PC-3 (cell line): Measurements from ENCODE around the gene SUSD2. TPM values are rescaled to one million over a fixed set of nuclear protein-coding genes. Genes with fewer than 3 reads are reported as not detected.

ENCODE experiments used
- ATAC-seq: fragments of 200-7000 bp; cut with Tn5 transposase; 2 replicates; pipeline ENCODE4 v1.9.1; 2020; ENCODE audit warnings: mild to moderate bottlenecking, moderate library complexity
- BruUV-seq: library from RNA; stranded (reverse); fragments of 400-500 nt; replicated peaks from 2 replicates; lab custom pipeline; 2021; lab: Mats Ljungman, UMichigan
- CTCF ChIA-PET: fragments of 300-600 bp; sonication (Branson Sonifier 250); formaldehyde crosslinking; loops from one replicate; lab custom pipeline; 2022; ENCODE audit warnings: antibody characterized with exemption; lab: Charles Lee
- POLR2A ChIA-PET: fragments of 300-600 bp; sonication (Branson Sonifier 250); formaldehyde crosslinking; loops from one replicate; lab custom pipeline; 2022; ENCODE audit warnings: antibody characterized with exemption; ENCODE audit not compliant: unreplicated experiment; lab: Charles Lee
- DNase-seq: peaks from one replicate; pipeline ENCODE4 v3.0.0-alpha.2; 2015
- H2AFZ ChIP-seq: fragments of 300-600 bp; sonication (generic); 2 replicates; pipeline ENCODE4 v1.6.0; 2016; ENCODE audit warnings: antibody characterized with exemption, low read length
- H3F3A ChIP-seq: fragments of 300-600 bp; sonication (generic); one replicate; pipeline ENCODE4 v1.6.0; 2017; ENCODE audit warnings: antibody characterized with exemption, low read length, control low read depth, mild to moderate bottlenecking; ENCODE audit not compliant: unreplicated experiment
- H3K27ac ChIP-seq: fragments of 300-600 bp; sonication (generic); 2 replicates; pipeline ENCODE4 v1.5.1; 2016; ENCODE audit warnings: mild to moderate bottlenecking, low read length
- H3K27me3 ChIP-seq: fragments of 300-600 bp; sonication (generic); 2 replicates; pipeline ENCODE4 v1.6.1; 2016; ENCODE audit warnings: low read length, mixed read lengths
- H3K36me3 ChIP-seq: fragments of 300-600 bp; sonication (generic); 2 replicates; pipeline ENCODE4 v1.6.1; 2016; ENCODE audit warnings: low read depth, mixed run types, low read length, mixed read lengths
- H3K4me1 ChIP-seq: fragments of 300-600 bp; sonication (generic); 2 replicates; pipeline ENCODE4 v1.5.1; 2016; ENCODE audit warnings: low read length; ENCODE audit not compliant: insufficient read depth
- H3K4me2 ChIP-seq: fragments of 300-600 bp; sonication (generic); 2 replicates; pipeline ENCODE4 v1.6.0; 2016; ENCODE audit warnings: low read length
- H3K4me3 ChIP-seq: fragments of 300-600 bp; sonication (generic); 2 replicates; pipeline ENCODE4 v1.5.1; 2016; ENCODE audit warnings: mild to moderate bottlenecking, low read length, mixed read lengths
- H3K79me2 ChIP-seq: fragments of 300-600 bp; sonication (generic); 2 replicates; pipeline ENCODE4 v1.6.1; 2017; ENCODE audit warnings: low read length, mixed read lengths
- H3K9ac ChIP-seq: fragments of 300-600 bp; sonication (generic); 2 replicates; pipeline ENCODE4 v1.6.0; 2016; ENCODE audit warnings: mild to moderate bottlenecking, low read length
- H3K9me2 ChIP-seq: fragments of 300-600 bp; sonication (generic); replicated peaks from 2 replicates; pipeline ENCODE4 v1.6.1; 2016; ENCODE audit warnings: mixed run types, low read length, mixed read lengths
- H3K9me3 ChIP-seq: fragments of 300-600 bp; sonication (generic); 2 replicates; pipeline ENCODE4 v1.6.1; 2016; ENCODE audit warnings: low read length, mixed read lengths
- H4K20me1 ChIP-seq: fragments of 300-600 bp; sonication (generic); 2 replicates; pipeline ENCODE4 v1.6.1; 2016; ENCODE audit warnings: low read length, mixed read lengths
- CTCF ChIP-seq: fragments of 300-600 bp; sonication (generic); conservative IDR thresholded peaks from 2 replicates; pipeline ENCODE4 v1.5.1; 2017; ENCODE audit warnings: antibody characterized with exemption, low read depth, mild to moderate bottlenecking, low read length
- EZH2 ChIP-seq: fragments of 300-600 bp; sonication (generic); IDR thresholded peaks from one replicate; pipeline ENCODE4 v1.6.1; 2017; ENCODE audit warnings: antibody characterized with exemption, mild to moderate bottlenecking, low read length; ENCODE audit not compliant: unreplicated experiment
- EZH2phosphoT487 ChIP-seq: fragments of 300-600 bp; sonication (generic); IDR thresholded peaks from 2 replicates; pipeline ENCODE4 v1.6.1; 2018; ENCODE audit warnings: mild to moderate bottlenecking, antibody characterized with exemption, low read length, borderline replicate concordance
- intact Hi-C: fragments of 100-400 bp; cut with micrococcal nuclease; formaldehyde crosslinking; loops from 2 replicates; pipeline ENCODE4 v1.9.0; 2023
- total RNA-seq: library from RNA; depleted of rRNA; stranded (reverse); fragments of >200 nt; gene quantifications from 2 replicates; pipeline ENCODE4 v1.2.3, GENCODE V29; 2014

SUSD2 gene
- total RNA-seq, 1 experiment from 2014 or later: 1.3 TPM

GRCh38 chr22:24188705-24189248 lies 7.5 kb downstream of the SUSD2 start:
- POLR2A ChIA-PET: no interaction called here
- H3K4me2 ChIP-seq: 0 out of 2 replicates have a peak overlapping the region, but pooled peaks have one; percentile 60
- H3K27me3 ChIP-seq: no peaks in the 10 kb centered on the region
- no peaks in the 10 kb centered on the region for H4K20me1 ChIP-seq
- CTCF ChIA-PET: interaction anchor here (0.6 kb wide), 2 partner anchors 59 to 336 kb away, joined by 6 to 10 read pairs; no protein-coding TSS in a partner anchor
- no peaks in the 10 kb centered on the region for H3K9me2 ChIP-seq
- ATAC-seq: no peak; the same call in 1 of the 2 replicates
- no peak overlapping the region for H3K9ac ChIP-seq
- intact Hi-C loops: loop anchor here (2.0 kb wide), 1 partner anchor 58 kb away; no protein-coding TSS in a partner anchor
- peaks cover 9% of the 10 kb centered on the region for H3K4me1 ChIP-seq
- H3K36me3 ChIP-seq: no peaks in the 10 kb centered on the region
- H3K4me3 ChIP-seq: no peak overlapping the region
- H3K9me3 ChIP-seq: no peaks in the 10 kb centered on the region
- no peaks in the 10 kb centered on the region for H3F3A ChIP-seq
- no peak overlapping the region for H3K27ac ChIP-seq
- no peaks in the 10 kb centered on the region for H3K79me2 ChIP-seq
- TF ChIP-seq CTCF (no peak), EZH2phosphoT487 (no peak)
- 0 out of 2 replicates have a peak overlapping the region, but pooled peaks have one; percentile 81 for H2AFZ ChIP-seq
- no TSS peak for BruUV-seq
- DNase-seq: no peak

GRCh38 chr22:24189249-24190158 lies 8.2 kb downstream of the SUSD2 start:
- Histone ChIP-seq H3K9me2 (no peaks in the 10 kb centered on the region), H3K79me2 (no peaks in the 10 kb centered on the region), H3K27ac (no peak overlapping the region), H3F3A (no peaks in the 10 kb centered on the region), H2AFZ (peak overlapping the region; percentile 81), H3K4me2 (peak overlapping the region; percentile 60), H4K20me1 (no peaks in the 10 kb centered on the region), H3K4me1 (peaks cover 9% of the 10 kb centered on the region), H3K9ac (0 out of 2 replicates have a peak overlapping the region, but pooled peaks have one; percentile 20), H3K4me3 (no peak overlapping the region), H3K27me3 (no peaks in the 10 kb centered on the region), H3K9me3 (no peaks in the 10 kb centered on the region), H3K36me3 (no peaks in the 10 kb centered on the region)
- BruUV-seq: no TSS peak
- ChIA-PET POLR2A (no interaction called here), CTCF (interaction anchor here (0.6 to 1.3 kb wide), 3 partner anchors 11 to 58 kb away, joined by 4 to 9 read pairs (median 6); no protein-coding TSS in a partner anchor)
- ATAC-seq (peak; percentile 91), DNase-seq (peak; percentile 69)
- TF ChIP-seq EZH2phosphoT487: no peak
- peak; percentile 85 for TF ChIP-seq CTCF
- intact Hi-C loops: loop anchor here (2.0 kb wide), 1 partner anchor 57 kb away; no protein-coding TSS in a partner anchor

- no peak for ATAC-seq
- no peak overlapping the region for H3K27ac ChIP-seq
- intact Hi-C loops: no loop called here
Measured at GRCh38 chr22:24190159-24190540, 8.9 kb downstream of the SUSD2 start.

More at GRCh38 chr22:24190159-24190540, 8.9 kb downstream of the SUSD2 start:
- Histone ChIP-seq H3K9ac (no peak overlapping the region), H4K20me1 (no peaks in the 10 kb centered on the region), H2AFZ (peak overlapping the region; percentile 81; the same call in 1 of the 2 replicates), H3K9me2 (no peaks in the 10 kb centered on the region), H3K4me1 (peaks cover 9% of the 10 kb centered on the region), H3K27me3 (no peaks in the 10 kb centered on the region), H3K79me2 (no peaks in the 10 kb centered on the region), H3F3A (no peaks in the 10 kb centered on the region), H3K36me3 (no peaks in the 10 kb centered on the region), H3K4me3 (no peak overlapping the region), H3K4me2 (no peak overlapping the region), H3K9me3 (no peaks in the 10 kb centered on the region)
- BruUV-seq: no TSS peak
- CTCF ChIA-PET: interaction anchor here (0.7 to 1.3 kb wide), 2 partner anchors 10 to 57 kb away, joined by 4 to 9 read pairs; no protein-coding TSS in a partner anchor
- TF ChIP-seq EZH2phosphoT487 (no peak), CTCF (no peak), EZH2 (no peak)
- DNase-seq: no peak
- POLR2A ChIA-PET: no interaction called here
